Vagina (tissue), 2 donors: Measurements from ENCODE around the gene SNRNP25. TPM values are rescaled to one million over a fixed set of nuclear protein-coding genes. Genes with fewer than 3 reads are reported as not detected.
"Not testable (repeated sequence)": the region's sequence is repeated elsewhere in the genome, so short reads cannot be mapped to it uniquely, and the experiment has no call there.

Source experiments
- DNase-seq, 2 donors: peaks; one replicate each; pipeline ENCODE4 v3.0.0-alpha.2; 2017; ENCODE audit errors: extremely low spot score in 2 of 2
- H3K27ac ChIP-seq: fragments of 200-600 bp; sonication (generic); one replicate; pipeline ENCODE4 v1.5.1; 2019
- H3K27me3 ChIP-seq: fragments of 200-600 bp; sonication (generic); one replicate; pipeline ENCODE4 v1.5.1; 2019
- H3K36me3 ChIP-seq, 2 donors: fragments of 200-600 bp; sonication (generic); one replicate each; pipeline ENCODE4 v1.5.1; 2017 to 2019
- H3K4me1 ChIP-seq: fragments of 200-600 bp; sonication (generic); one replicate; pipeline ENCODE4 v1.5.1; 2019
- H3K4me3 ChIP-seq, 2 donors: fragments of 200-600 bp; sonication (generic); 1 replicate in 1 of 2; 2 replicates in 1 of 2; pipeline ENCODE4 v1.5.1; 2016 to 2019
- H3K9me3 ChIP-seq: fragments of 200-600 bp; sonication (generic); one replicate; pipeline ENCODE4 v1.5.1; 2019
- CTCF ChIP-seq, 3 experiments: fragments of 450-650 bp in 2 of 3; fragments of 200-600 bp in 1 of 3; sonication (generic) in 1 of 3; IDR thresholded peaks; one replicate each; pipeline ENCODE4 v1.5.1; 2017 to 2019; ENCODE audit warnings: antibody characterized with exemption in 3 of 3, mild to moderate bottlenecking in 2 of 3, moderate library complexity in 2 of 3
- POLR2A ChIP-seq, 2 donors: fragments of 450-650 bp; IDR thresholded peaks; one replicate each; pipeline ENCODE4 v1.6.1; 2017; ENCODE audit warnings: antibody characterized with exemption in 2 of 2, mild to moderate bottlenecking in 2 of 2, moderate library complexity in 2 of 2
- POLR2AphosphoS5 ChIP-seq, 2 donors: sonication (generic); formaldehyde crosslinking; IDR thresholded peaks; one replicate each; pipeline ENCODE4 v1.9.0; 2017; ENCODE audit warnings: antibody characterized with exemption in 2 of 2, mild to moderate bottlenecking in 2 of 2, low read depth in 1 of 2; ENCODE audit not compliant: insufficient read depth in 1 of 2
- intact Hi-C: fragments of 100-400 bp; cut with DNase I; formaldehyde crosslinking; loops from one replicate; pipeline ENCODE4 v1.15.1; 2023
- total RNA-seq: library from RNA; depleted of rRNA; stranded (reverse); fragments of >200 nt; gene quantifications from one replicate; pipeline ENCODE4 v1.2.3, GENCODE V29; 2016

The SNRNP25 gene
- total RNA-seq, 1 donor from 2014 or later, result 15.0 TPM

- no peak for DNase-seq
Observed at GRCh38 chr16:42069-42457, 11.6 kb upstream of the SNRNP25 start.

GRCh38 chr16:42691-43090 is 10.9 kb upstream of the SNRNP25 start:
- H3K9me3 ChIP-seq, result no peaks in the 10 kb centered on the region
- no peak overlapping the region for H3K4me3 ChIP-seq
- no peak for DNase-seq
- no peak overlapping the region for H3K27ac ChIP-seq
- intact Hi-C loops, result no loop called here
- H3K36me3 ChIP-seq, result peaks cover 0 to 19% of the 10 kb centered on the region in 2 donors
- TF ChIP-seq POLR2AphosphoS5 (IDR thresholded peaks at IDR 0.05; ENCODE audit: insufficient read depth in 1 of 2, low read depth in 1 of 2) (no peak), POLR2A (IDR thresholded peaks at IDR 0.05) (no peak), CTCF (IDR thresholded peaks at IDR 0.05) (no peak)
- H3K27me3 ChIP-seq, result no peaks in the 10 kb centered on the region
- no peaks in the 10 kb centered on the region for H3K4me1 ChIP-seq

More at GRCh38 chr16:42069-42457, 11.6 kb upstream of the SNRNP25 start:
- H3K27ac ChIP-seq, result no peak overlapping the region
- intact Hi-C loops, result no loop called here
- H3K9me3 ChIP-seq, result no peaks in the 10 kb centered on the region
- H3K36me3 ChIP-seq, result peaks cover 0 to 16% of the 10 kb centered on the region in 2 donors
- TF ChIP-seq CTCF (IDR thresholded peaks at IDR 0.05) (no peak), POLR2A (IDR thresholded peaks at IDR 0.05) (no peak), POLR2AphosphoS5 (IDR thresholded peaks at IDR 0.05; ENCODE audit: insufficient read depth in 1 of 2, low read depth in 1 of 2) (no peak)
- no peak overlapping the region for H3K4me3 ChIP-seq
- no peaks in the 10 kb centered on the region for H3K4me1 ChIP-seq
- no peaks in the 10 kb centered on the region for H3K27me3 ChIP-seq

- Histone ChIP-seq H3K27ac (no peak overlapping the region), H3K9me3 (no peaks in the 10 kb centered on the region), H3K27me3 (no peaks in the 10 kb centered on the region), H3K4me1 (no peaks in the 10 kb centered on the region), H3K36me3 (peaks cover 0 to 19% of the 10 kb centered on the region in 2 donors), H3K4me3 (no peak overlapping the region)
- TF ChIP-seq POLR2AphosphoS5 (IDR thresholded peaks at IDR 0.05; ENCODE audit: insufficient read depth in 1 of 2, low read depth in 1 of 2) (no peak), CTCF (IDR thresholded peaks at IDR 0.05) (no peak), POLR2A (IDR thresholded peaks at IDR 0.05) (no peak)
- DNase-seq, result no peak
- intact Hi-C loops, result no loop called here
Observed at GRCh38 chr16:43294-43693, 10.3 kb upstream of the SNRNP25 start.

- no peak for DNase-seq
- H3K36me3 ChIP-seq, result peaks cover 0 to 19% of the 10 kb centered on the region in 2 donors
- intact Hi-C loops, result no loop called here
- no peaks in the 10 kb centered on the region for H3K27me3 ChIP-seq
- no peaks in the 10 kb centered on the region for H3K4me1 ChIP-seq
- H3K4me3 ChIP-seq, result no peak overlapping the region
- H3K27ac ChIP-seq, result no peak overlapping the region
- H3K9me3 ChIP-seq, result no peaks in the 10 kb centered on the region
- no peak for TF ChIP-seq CTCF (IDR thresholded peaks at IDR 0.05)
- no peak for TF ChIP-seq POLR2A (IDR thresholded peaks at IDR 0.05)
- TF ChIP-seq POLR2AphosphoS5 (IDR thresholded peaks at IDR 0.05; ENCODE audit: insufficient read depth in 1 of 2, low read depth in 1 of 2), result no peak
Observed at GRCh38 chr16:44655-45054, 9.0 kb upstream of the SNRNP25 start.

GRCh38 chr16:45454-45853 is 8.2 kb upstream of the SNRNP25 start:
- no peak overlapping the region for H3K27ac ChIP-seq
- H3K4me1 ChIP-seq, result no peaks in the 10 kb centered on the region
- no peaks in the 10 kb centered on the region for H3K27me3 ChIP-seq
- DNase-seq, result no peak
- H3K36me3 ChIP-seq, result peaks cover 0 to 19% of the 10 kb centered on the region in 2 donors
- no peaks in the 10 kb centered on the region for H3K9me3 ChIP-seq
- TF ChIP-seq POLR2A (IDR thresholded peaks at IDR 0.05), result no peak
- TF ChIP-seq POLR2AphosphoS5 (IDR thresholded peaks at IDR 0.05; ENCODE audit: insufficient read depth in 1 of 2, low read depth in 1 of 2), result no peak
- no peak for TF ChIP-seq CTCF (IDR thresholded peaks at IDR 0.05)
- H3K4me3 ChIP-seq, result no peak overlapping the region
- intact Hi-C loops, result no loop called here

GRCh38 chr16:46510-46909 is 7.1 kb upstream of the SNRNP25 start:
- peaks cover 0 to 19% of the 10 kb centered on the region in 2 donors for H3K36me3 ChIP-seq
- DNase-seq, H3K27ac ChIP-seq, H3K9me3 ChIP-seq, H3K4me1 ChIP-seq, H3K4me3 ChIP-seq, H3K27me3 ChIP-seq, intact Hi-C loops: not testable (repeated sequence)
